GM19463 (cell line): ENCODE data around the gene SLC25A19.
A peak's percentile ranks its signal among the peaks of the same experiment; 100 is the strongest.
"Not testable (repeated sequence)": the region's sequence is repeated elsewhere in the genome, so short reads cannot be mapped to it uniquely, and the experiment has no call there.

Source experiments
- ATAC-seq: cut with Tn5 transposase; IDR thresholded peaks from one replicate; pipeline ENCODE4 v1.9.1; 2021; ENCODE audit warnings: mild to moderate bottlenecking, moderate library complexity; ENCODE audit not compliant: unreplicated experiment

SLC25A19 gene

GRCh38 chr17:75267411-75268232 is 21.6 kb downstream of the SLC25A19 start:
- ATAC-seq: no peak

- no peak for ATAC-seq
Observed at GRCh38 chr17:75267153-75267410, 22.2 kb downstream of the SLC25A19 start.

GRCh38 chr17:75266316-75267152 is 22.7 kb downstream of the SLC25A19 start:
- no peak for ATAC-seq

- ATAC-seq: no peak
Observed at GRCh38 chr17:75265614-75266315, 23.5 kb downstream of the SLC25A19 start.

DNA sequence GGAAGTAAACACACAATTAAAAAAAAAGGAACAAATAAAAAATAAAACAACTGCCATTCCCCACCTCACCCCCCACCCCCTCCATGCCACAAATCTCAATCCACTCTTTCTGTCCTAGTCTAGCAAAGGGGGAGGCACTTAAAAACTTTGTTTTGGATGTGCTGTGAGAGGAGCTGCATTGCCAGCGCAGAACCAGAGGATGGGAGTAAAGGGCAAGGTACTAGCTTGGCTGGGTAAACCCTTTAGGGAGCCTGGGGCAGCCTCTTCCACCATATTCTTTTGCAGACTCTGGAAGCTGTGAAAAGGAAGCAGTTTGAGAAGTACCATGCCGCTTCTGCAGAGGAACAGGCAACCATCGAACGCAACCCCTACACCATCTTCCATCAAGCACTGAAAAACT is 26.2 kb downstream of the SLC25A19 start:
- ATAC-seq: no peak

DNA sequence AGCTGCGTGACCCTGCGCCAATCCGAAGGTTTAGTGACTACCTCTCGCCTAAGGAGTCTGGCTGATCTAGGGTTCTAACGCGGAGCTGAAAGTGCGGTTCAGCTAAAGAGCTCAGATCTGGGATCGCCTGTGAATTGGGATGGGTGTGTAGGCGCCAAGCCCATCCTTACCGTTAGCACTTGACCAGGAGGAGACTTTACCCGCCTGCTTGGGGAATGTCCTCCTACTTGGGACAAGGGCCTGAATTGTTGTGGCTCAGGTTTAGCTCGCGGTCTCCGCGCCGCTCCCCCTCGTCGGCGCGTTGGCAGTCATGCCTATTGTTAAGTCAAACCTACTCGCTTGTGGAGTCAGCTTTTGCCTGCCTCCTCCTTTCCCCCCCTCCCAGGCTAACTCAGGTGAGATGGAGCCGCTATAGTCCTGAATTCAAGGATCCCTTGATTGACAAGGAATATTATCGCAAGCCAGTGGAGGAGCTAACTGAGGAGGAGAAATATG is 27.1 kb downstream of the SLC25A19 start:
- ATAC-seq: no peak

- peak; percentile 88 for ATAC-seq
Observed at GRCh38 chr17:75261336-75262111, 27.7 kb downstream of the SLC25A19 start, which contains the start of the genes GGA3 and MRPS7. GGA3 (minus strand) TSS chr17:75261606; CDS start chr17:75261587, 19 bp downstream. MRPS7 (plus strand) TSS chr17:75261879; CDS start chr17:75261901, 22 bp downstream.

DNA sequence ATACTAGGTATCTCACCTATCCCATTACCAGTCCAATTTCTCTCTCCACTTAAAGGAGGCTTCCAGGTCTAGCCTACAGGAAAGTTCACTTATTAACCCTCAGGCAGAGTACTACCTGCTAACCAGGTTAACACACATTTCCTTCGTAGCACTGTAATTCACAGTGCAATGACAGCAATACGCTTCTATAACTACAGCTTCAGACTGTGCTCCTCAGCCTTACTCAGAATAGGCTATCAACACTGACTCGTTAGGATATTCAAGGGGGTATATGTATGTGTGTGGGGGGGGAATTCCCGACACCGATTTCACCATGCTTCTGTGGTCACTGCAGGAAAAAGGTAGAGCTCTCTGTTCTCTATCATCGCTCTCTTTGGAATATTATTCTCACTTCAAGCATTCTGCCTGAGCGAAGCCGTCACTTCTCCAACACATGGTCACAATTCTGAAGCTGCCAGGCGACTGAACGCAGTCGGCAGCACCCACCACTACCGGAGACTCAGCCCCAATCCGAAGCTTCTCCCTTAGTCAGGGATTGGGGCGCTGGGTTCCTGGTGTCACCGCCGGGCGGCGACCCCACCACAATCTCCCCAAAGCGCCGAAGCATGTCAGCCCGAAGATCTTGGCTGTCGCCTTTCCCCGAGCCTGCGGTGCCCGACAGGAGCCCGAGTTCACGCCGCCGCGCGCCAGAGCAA is 28.4 kb downstream of the SLC25A19 start:
- peak; percentile 22 for ATAC-seq

DNA sequence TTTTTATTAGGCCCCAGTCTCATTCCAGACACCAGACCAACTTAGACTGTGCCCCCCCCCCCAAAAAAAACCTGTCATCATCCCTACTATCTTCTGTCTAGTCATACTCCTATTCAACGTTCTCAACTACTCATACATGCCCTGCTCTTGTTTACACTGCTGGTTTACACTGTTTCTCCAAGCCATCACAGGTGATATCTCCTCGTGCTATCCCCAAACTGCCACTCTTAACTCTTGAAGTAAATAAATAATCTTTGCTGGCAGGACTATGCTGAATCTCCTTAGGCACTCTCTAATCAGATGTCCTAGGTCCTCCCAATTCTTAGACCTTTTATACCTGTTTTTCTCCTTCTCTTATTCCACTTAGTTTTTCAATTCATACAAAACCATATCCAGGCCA is 32.0 kb downstream of the SLC25A19 start:
- ATAC-seq: not testable (repeated sequence)

DNA sequence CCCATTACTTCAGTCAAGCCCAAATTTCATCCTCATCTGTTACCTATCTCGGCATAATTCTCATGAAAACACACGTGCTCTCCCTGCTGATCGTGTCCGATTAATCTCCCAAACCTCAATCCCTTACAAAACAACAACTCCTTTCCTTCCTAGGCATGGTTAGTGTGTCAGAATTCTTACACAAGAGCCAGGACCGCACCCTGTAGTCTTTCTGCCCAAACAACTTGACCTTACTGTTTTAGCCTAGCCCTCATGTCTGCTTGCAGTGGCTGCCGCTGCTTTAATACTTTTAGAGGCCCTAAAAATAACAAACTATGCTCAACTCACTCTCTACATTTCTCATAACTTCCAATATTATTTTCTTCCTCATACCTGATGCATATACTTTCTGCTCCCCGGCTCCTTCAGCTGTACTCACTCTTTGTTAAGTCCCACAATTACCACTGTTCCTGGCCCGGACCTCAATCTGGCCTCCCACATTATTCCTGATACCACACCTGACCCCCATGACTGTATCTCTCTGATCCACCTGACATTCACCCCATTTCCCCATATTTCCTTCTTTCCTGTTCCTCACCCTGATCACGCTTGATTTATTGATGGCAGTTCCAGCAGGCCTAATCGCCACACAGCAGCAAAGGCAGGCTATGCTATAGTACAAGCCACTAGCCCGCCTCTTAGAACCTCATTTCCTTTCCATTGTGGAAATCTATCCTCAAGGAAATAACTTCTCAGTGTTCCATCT is 33.1 kb downstream of the SLC25A19 start:
- ATAC-seq: not testable (repeated sequence)

GRCh38 chr17:75252039-75252816 is 37.0 kb downstream of the SLC25A19 start:
- ATAC-seq: no peak

- peak; percentile 87 for ATAC-seq
Observed at GRCh38 chr17:75250009-75250471, 39.2 kb downstream of the SLC25A19 start.

DNA sequence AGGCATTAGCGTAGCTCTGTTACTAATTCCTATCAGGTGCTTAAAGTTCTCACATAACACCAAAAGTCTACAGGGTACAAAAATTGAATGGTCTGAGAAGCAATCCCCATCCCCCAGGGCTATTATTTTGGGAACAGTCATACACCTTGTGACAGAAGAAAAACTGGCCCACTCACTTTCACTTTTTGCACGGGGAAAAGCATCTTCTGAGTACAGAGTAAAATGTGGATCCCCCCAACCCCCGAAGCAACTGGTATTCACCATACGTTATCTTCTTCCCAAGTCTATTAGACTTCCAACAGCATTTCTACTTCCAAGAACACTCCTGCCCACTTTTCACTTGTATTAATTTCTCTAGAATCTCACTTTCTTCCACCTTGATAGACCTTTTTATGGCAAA is 39.7 kb downstream of the SLC25A19 start:
- no peak for ATAC-seq

DNA sequence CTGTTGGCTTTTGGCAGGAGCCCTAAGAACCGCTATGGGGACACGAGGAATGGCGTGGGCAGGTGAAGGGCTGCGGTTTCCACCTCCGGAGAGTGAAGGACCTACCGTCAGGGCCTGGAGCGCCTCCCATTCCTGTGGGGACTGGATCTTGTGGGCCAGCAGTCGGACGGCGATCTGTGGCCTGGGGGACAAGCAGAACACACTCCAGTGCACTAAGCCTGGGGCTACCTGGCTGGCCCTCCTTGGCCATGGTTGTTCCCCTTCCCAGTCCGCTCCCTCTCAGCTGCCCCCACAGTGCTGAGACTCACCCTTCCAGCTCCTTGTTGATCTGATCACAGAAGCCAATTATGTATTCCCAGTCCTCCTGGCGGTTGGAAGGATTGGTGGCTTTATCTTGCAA is 42.8 kb downstream of the SLC25A19 start:
- no peak for ATAC-seq

- no peak for ATAC-seq
Observed at GRCh38 chr17:75245011-75245410, 44.2 kb downstream of the SLC25A19 start.

- no peak for ATAC-seq
Observed at GRCh38 chr17:75244133-75244866, 44.9 kb downstream of the SLC25A19 start.

GRCh38 chr17:75242461-75243042 is 46.7 kb downstream of the SLC25A19 start:
- no peak for ATAC-seq
